Left renal pelvis (tissue), 4 donors: ENCODE measurements around the gene OR2C1. TPM values are rescaled to one million over a fixed set of nuclear protein-coding genes. Genes with fewer than 3 reads are reported as not detected.

Experiments used
- DNase-seq, 4 donors: peaks; one replicate each; pipeline ENCODE4 v3.0.0-alpha.2; 2013; ENCODE audit warnings: low read depth in 4 of 4, low spot score in 3 of 4
- polyA plus RNA-seq, 4 donors: library from polyadenylated mRNA; unstranded; fragments of 120-200 nt; gene quantifications; one replicate each; pipeline ENCODE4 v1.2.1, GENCODE V29; 2013; ENCODE audit not compliant: insufficient read length in 4 of 4

Gene OR2C1
- polyA plus RNA-seq, 4 donors: 0.31 to 1.0 (median 0.62) TPM

- DNase-seq: no peak
Observed at GRCh38 chr16:3389663-3390338, 34.1 kb downstream of the OR2C1 start.

DNA sequence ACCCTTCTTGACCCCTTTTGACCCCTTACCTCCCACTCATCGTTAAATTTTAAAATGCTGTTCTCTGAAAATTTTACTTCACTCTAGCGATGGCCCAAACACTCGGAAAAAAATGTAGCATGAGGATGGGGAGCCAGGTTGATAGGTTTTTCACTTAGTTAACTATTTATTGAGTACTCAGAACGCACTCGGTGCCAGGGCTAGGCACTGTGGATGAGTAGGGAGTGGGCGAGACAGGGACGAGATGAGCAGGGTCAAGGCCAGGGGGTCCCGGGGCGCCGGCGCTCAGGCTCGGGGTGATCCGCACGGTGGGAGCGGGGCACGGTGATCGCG lies 44.7 kb downstream of the OR2C1 start:
- DNase-seq: peak in 2 of 4 donors; percentile 7 to 8

DNA sequence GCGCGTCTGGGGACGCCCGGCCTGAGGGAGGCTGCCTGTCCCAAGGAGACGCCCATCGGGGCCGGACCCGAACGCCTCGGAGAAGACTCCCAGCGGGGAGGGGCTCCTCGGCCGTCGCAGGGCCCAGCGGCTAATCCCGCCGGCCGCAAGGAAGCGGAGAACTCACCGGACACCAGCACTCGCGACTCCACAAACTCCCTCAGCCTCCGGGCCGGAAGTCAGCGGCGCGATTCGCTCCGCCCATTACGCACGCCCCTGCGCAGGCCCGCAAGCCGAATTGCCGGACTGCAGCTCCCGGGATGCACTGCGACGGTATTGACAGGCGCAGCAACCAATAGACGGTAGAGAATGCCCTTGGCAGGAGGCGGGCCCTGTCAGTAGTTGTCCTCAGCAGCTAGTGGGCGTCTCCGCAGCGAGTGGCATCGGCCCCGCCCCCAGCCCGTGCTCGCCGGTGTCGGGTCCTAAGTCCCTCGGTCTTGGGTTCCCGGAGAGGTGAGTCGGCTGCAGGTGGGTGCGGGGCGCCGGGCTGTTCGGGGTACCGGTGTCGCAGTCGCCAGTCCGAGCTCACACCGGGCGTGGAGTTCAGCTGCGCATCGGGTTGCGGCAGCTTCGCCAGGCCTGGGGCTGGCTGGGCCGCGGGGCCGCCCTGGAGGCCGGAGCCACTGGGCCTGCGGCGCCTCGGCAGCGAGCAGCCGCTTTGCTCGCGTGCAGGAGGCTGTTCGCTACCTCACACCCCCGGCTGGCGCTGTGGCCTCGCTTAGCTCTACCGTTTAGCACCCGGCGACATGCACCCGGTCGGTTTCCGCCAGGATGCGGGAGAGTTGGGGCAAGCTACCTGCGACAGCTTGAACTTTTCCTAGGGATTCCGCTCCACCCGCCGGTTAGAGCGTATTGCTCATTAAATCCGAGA lies 45.3 kb downstream of the OR2C1 start, which contains the start of the genes ZNF174 and ZSCAN32:
ZNF174 (plus strand) TSS at position 437 of the 910 bp plus-strand sequence. CDS start 790 bp downstream, outside the sequence.
ZSCAN32 (minus strand) TSS at position 226 of the 910 bp plus-strand sequence. CDS start 3,447 bp downstream, outside the sequence.
- DNase-seq: peak; percentile 97 to 99 (median 98)

DNA sequence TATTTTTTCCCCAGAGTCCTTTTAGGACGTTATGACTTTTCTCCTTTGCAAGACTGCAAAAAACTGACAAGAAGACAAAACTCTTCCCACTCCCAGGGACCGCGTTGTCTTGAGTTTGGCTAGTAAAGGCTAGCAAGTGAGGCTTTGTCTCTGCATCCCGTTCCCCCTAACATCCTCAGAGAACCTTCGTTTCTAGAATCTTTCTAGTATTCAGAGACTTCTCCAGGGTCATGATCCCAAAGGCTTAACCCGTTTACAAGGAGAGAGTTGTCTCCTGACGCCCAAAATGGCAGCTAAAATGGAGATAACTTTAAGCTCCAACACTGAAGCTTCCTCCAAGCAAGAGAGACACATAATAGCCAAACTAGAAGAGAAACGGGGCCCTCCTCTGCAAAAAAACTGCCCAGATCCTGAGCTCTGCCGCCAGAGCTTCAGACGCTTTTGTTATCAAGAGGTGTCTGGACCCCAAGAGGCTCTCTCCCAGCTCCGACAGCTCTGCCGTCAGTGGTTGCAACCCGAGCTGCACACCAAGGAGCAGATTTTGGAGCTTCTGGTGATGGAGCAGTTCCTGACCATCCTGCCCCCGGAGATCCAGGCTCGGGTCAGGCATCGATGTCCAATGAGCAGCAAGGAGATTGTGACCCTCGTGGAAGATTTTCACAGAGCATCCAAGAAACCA lies 46.2 kb downstream of the OR2C1 start:
- DNase-seq: peak in 2 of 4 donors; percentile 5

Other genes starting within 250 kb of the OR2C1 start
- 10 to 100 TPM; 13.1 to 20.6 (median 15.4) TPM for gene ZNF205, start 243.3 kb upstream of the OR2C1 start, polyA plus RNA-seq
- 10 to 100 TPM; 10.1 to 15.9 (median 11.6) TPM for gene ZNF213, start 220.9 kb upstream of the OR2C1 start, polyA plus RNA-seq
- gene OR1F1, start 167.7 kb upstream of the OR2C1 start, polyA plus RNA-seq: not detected
- 10 to 100 TPM; 12.0 to 14.9 (median 13.5) TPM for gene ZNF200, start 120.7 kb upstream of the OR2C1 start, polyA plus RNA-seq
- gene MEFV, start 99.3 kb upstream of the OR2C1 start, polyA plus RNA-seq: under 1 TPM; 0.22 to 0.47 (median 0.29) TPM
- 10 to 100 TPM; 44.0 to 53.6 (median 46.0) TPM for gene ZNF263, start 72.4 kb upstream of the OR2C1 start, polyA plus RNA-seq
- 10 to 100 TPM; 12.6 to 16.4 (median 13.4) TPM for gene TIGD7, start 50.5 kb upstream of the OR2C1 start, polyA plus RNA-seq
- 10 to 100 TPM; 39.4 to 57.7 (median 50.7) TPM for gene ZNF75A, start 50.4 kb upstream of the OR2C1 start, polyA plus RNA-seq
- 10 to 100 TPM; 15.2 to 19.0 (median 17.6) TPM for gene ZSCAN32, start 45.1 kb downstream of the OR2C1 start, polyA plus RNA-seq
- gene ZNF174, start 45.3 kb downstream of the OR2C1 start, polyA plus RNA-seq: 10 to 100 TPM; 12.1 to 17.2 (median 15.7) TPM
- 1 to 10 TPM; 3.4 to 4.2 (median 3.9) TPM for gene ZNF597, start 87.6 kb downstream of the OR2C1 start, polyA plus RNA-seq
- 10 to 100 TPM; 48.3 to 83.9 (median 69.6) TPM for gene NAA60, start 87.8 kb downstream of the OR2C1 start, polyA plus RNA-seq
- gene C16orf90, start 139.6 kb downstream of the OR2C1 start, polyA plus RNA-seq: not detected
- 10 to 100 TPM; 47.0 to 65.6 (median 57.6) TPM for gene CLUAP1, start 145.1 kb downstream of the OR2C1 start, polyA plus RNA-seq
- 1 to 10 TPM; 1.3 to 2.3 (median 1.7) TPM for gene NLRC3, start 221.5 kb downstream of the OR2C1 start, polyA plus RNA-seq